MM.1S (cell line): ENCODE measurements around the gene LDLRAD4.

Source experiments
- DNase-seq: peaks from one replicate; pipeline ENCODE4 v3.0.0-alpha.2; 2015
- H2AFZ ChIP-seq: fragments of 300-600 bp; sonication (generic); 2 replicates; pipeline ENCODE4 v1.6.0; 2016; ENCODE audit warnings: antibody characterized with exemption, low read length
- H3F3A ChIP-seq: fragments of 300-600 bp; sonication (generic); 2 replicates; pipeline ENCODE4 v1.6.1; 2016; ENCODE audit warnings: mild to moderate bottlenecking, antibody characterized with exemption, low read length, moderate library complexity, mixed read lengths; ENCODE audit not compliant: insufficient read depth
- H3K27ac ChIP-seq: fragments of 300-600 bp; sonication (generic); 2 replicates; pipeline ENCODE4 v1.5.1; 2016; ENCODE audit warnings: mild to moderate bottlenecking, low read length
- H3K27me3 ChIP-seq: fragments of 300-600 bp; sonication (generic); replicated peaks from 2 replicates; pipeline ENCODE4 v1.6.0; 2016; ENCODE audit warnings: low read length; ENCODE audit not compliant: insufficient read depth
- H3K36me3 ChIP-seq: fragments of 300-600 bp; sonication (generic); replicated peaks from 2 replicates; pipeline ENCODE4 v1.6.1; 2016; ENCODE audit warnings: mild to moderate bottlenecking, low read length, mixed read lengths; ENCODE audit not compliant: insufficient read depth
- H3K4me1 ChIP-seq: fragments of 300-600 bp; sonication (generic); 2 replicates; pipeline ENCODE4 v1.6.1; 2016; ENCODE audit warnings: low read length, mixed read lengths
- H3K4me2 ChIP-seq: fragments of 300-600 bp; sonication (generic); 2 replicates; pipeline ENCODE4 v1.6.0; 2016; ENCODE audit warnings: low read depth, low read length
- H3K4me3 ChIP-seq: fragments of 300-600 bp; sonication (generic); 2 replicates; pipeline ENCODE4 v1.5.1; 2016; ENCODE audit warnings: low read length, mixed read lengths
- H3K79me2 ChIP-seq: fragments of 300-600 bp; sonication (generic); 2 replicates; pipeline ENCODE4 v1.6.1; 2016; ENCODE audit warnings: mixed run types, low read length, mixed read lengths
- H3K9ac ChIP-seq: fragments of 300-600 bp; sonication (generic); 2 replicates; pipeline ENCODE4 v1.6.1; 2016; ENCODE audit warnings: low read length, mixed read lengths
- H3K9me2 ChIP-seq: fragments of 300-600 bp; sonication (generic); replicated peaks from 2 replicates; pipeline ENCODE4 v1.6.1; 2016; ENCODE audit warnings: mild to moderate bottlenecking, low read length, mixed read lengths; ENCODE audit not compliant: insufficient read depth
- H3K9me3 ChIP-seq: fragments of 300-600 bp; sonication (generic); replicated peaks from 2 replicates; pipeline ENCODE4 v1.6.1; 2016; ENCODE audit warnings: mild to moderate bottlenecking, low read length, mixed read lengths; ENCODE audit not compliant: insufficient read depth
- H4K20me1 ChIP-seq: fragments of 300-600 bp; sonication (generic); 2 replicates; pipeline ENCODE4 v1.6.1; 2016; ENCODE audit warnings: mild to moderate bottlenecking, low read length, moderate library complexity, mixed read lengths; ENCODE audit not compliant: insufficient read depth
- CTCF ChIP-seq: fragments of 300-600 bp; sonication (generic); IDR thresholded peaks from 2 replicates; pipeline ENCODE4 v1.5.1; 2016; ENCODE audit warnings: antibody characterized with exemption, low read length, mixed read lengths
- EZH2 ChIP-seq: fragments of 300-600 bp; sonication (generic); optimal IDR thresholded peaks from 2 replicates; pipeline ENCODE3; 2017; ENCODE audit warnings: low read depth, mild to moderate bottlenecking, antibody characterized with exemption, low read length, mixed read lengths
- EZH2phosphoT487 ChIP-seq: fragments of 300-600 bp; sonication (generic); IDR thresholded peaks from 2 replicates; pipeline ENCODE4 v1.6.1; 2018; ENCODE audit warnings: antibody characterized with exemption, low read length

LDLRAD4 gene

GRCh38 chr18:13389491-13390131 lies 171.1 kb downstream of the LDLRAD4 start:
- Histone ChIP-seq H3K9me2 (no peaks in the 10 kb centered on the region), H2AFZ (no peak overlapping the region), H3F3A (no peaks in the 10 kb centered on the region), H3K79me2 (no peaks in the 10 kb centered on the region), H3K9ac (no peak overlapping the region), H3K4me3 (no peak overlapping the region), H3K27me3 (no peaks in the 10 kb centered on the region), H3K9me3 (no peaks in the 10 kb centered on the region), H3K27ac (no peak overlapping the region), H3K36me3 (no peaks in the 10 kb centered on the region), H3K4me1 (no peaks in the 10 kb centered on the region), H4K20me1 (no peaks in the 10 kb centered on the region), H3K4me2 (no peak overlapping the region)
- no peak for TF ChIP-seq EZH2phosphoT487
- no peak for TF ChIP-seq CTCF
- DNase-seq = no peak

GRCh38 chr18:13390196-13390595 lies 171.6 kb downstream of the LDLRAD4 start:
- H3K4me1 ChIP-seq = no peaks in the 10 kb centered on the region
- no peak overlapping the region for H2AFZ ChIP-seq
- DNase-seq = no peak
- no peaks in the 10 kb centered on the region for H3K79me2 ChIP-seq
- no peaks in the 10 kb centered on the region for H4K20me1 ChIP-seq
- H3K27me3 ChIP-seq = no peaks in the 10 kb centered on the region
- H3K36me3 ChIP-seq = no peaks in the 10 kb centered on the region
- H3K27ac ChIP-seq = no peak overlapping the region
- H3K9ac ChIP-seq = no peak overlapping the region
- no peak overlapping the region for H3K4me3 ChIP-seq
- no peaks in the 10 kb centered on the region for H3F3A ChIP-seq
- H3K9me2 ChIP-seq = no peaks in the 10 kb centered on the region
- TF ChIP-seq EZH2phosphoT487 (no peak), EZH2 (no peak), CTCF (no peak)
- H3K9me3 ChIP-seq = no peaks in the 10 kb centered on the region
- H3K4me2 ChIP-seq = no peak overlapping the region

- Histone ChIP-seq H3F3A (no peaks in the 10 kb centered on the region), H3K9ac (no peak overlapping the region), H3K4me3 (no peak overlapping the region), H3K27ac (no peak overlapping the region), H4K20me1 (no peaks in the 10 kb centered on the region), H3K79me2 (no peaks in the 10 kb centered on the region), H3K9me2 (no peaks in the 10 kb centered on the region), H3K9me3 (no peaks in the 10 kb centered on the region), H3K4me2 (no peak overlapping the region), H2AFZ (no peak overlapping the region), H3K36me3 (no peaks in the 10 kb centered on the region), H3K4me1 (no peaks in the 10 kb centered on the region), H3K27me3 (no peaks in the 10 kb centered on the region)
- TF ChIP-seq EZH2phosphoT487 (no peak), CTCF (no peak), EZH2 (no peak)
- no peak for DNase-seq
Measured at GRCh38 chr18:13390711-13391110, 172.2 kb downstream of the LDLRAD4 start.
